Stimulated activated CD8-positive, alpha-beta memory T cell treated with anti-CD3 and anti-CD28 coated beads, Interleukin-4, amount 100 ng/mL, for 48 hours (primary cell): ENCODE data around the gene EPB41L4B.

ENCODE experiments used
- DNase-seq: peaks from one replicate; pipeline ENCODE4 v3.0.0-alpha.2; 2020

EPB41L4B gene

DNA sequence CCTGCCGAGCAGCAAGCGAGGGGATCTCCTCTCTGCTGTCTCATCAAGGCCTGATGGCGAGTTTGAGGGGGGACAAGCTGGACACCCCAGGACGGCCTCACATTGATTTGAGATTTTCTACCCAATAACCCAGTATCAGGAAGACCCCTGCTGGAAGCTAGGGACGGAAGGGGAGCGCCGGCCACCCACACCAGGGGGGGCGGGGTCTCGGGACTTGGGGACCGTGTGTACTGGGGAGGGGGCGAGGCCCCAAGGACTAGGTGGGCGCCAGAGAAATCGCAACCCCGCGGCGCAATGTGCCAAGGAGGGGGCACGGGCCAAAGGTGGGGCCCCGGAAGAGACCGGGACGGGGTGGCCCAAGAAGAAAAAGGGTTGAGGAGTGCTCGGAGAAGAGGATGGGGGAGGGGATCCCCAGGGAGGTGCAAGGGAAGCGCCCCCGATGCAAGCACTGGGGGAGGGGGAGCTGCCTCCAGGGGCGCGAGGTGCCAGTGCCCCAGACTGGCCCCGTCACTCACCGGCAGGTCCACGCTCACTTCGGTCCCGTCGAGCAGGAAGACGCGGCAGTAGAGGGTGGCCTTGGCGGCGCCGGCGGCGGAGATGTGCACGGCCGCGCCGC is 1.1 kb downstream of the EPB41L4B start:
- DNase-seq, result no peak

DNA sequence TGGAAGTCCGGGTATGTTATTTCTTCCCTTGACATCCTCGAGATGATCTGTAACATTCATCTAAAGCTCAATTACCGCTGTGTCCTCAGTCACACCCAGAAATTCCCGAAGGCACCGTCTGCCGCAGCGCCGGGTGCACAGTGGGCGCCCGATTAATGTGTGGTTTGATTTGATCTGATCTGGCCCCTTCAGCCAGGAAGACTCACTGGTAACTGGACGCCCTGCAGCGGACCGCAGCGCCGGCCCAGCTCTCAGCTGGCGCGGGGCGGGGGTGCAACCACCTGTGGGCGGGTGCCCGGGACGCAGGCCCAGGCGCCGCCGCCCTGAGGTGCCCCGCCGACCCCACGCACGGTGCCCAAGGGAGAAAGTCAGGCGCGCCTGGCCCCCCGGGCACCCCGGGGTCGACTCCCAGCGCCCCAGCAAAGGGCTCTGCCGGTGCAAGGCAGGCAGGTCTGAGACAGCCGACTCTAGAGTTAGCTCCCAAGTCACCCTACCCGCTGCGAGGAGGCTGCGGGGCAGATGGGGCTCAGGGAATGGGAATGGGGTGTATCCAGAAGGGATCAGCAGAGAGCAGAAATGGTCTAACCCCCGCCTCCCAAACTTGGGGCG is 1.7 kb downstream of the EPB41L4B start:
- no peak for DNase-seq

DNA sequence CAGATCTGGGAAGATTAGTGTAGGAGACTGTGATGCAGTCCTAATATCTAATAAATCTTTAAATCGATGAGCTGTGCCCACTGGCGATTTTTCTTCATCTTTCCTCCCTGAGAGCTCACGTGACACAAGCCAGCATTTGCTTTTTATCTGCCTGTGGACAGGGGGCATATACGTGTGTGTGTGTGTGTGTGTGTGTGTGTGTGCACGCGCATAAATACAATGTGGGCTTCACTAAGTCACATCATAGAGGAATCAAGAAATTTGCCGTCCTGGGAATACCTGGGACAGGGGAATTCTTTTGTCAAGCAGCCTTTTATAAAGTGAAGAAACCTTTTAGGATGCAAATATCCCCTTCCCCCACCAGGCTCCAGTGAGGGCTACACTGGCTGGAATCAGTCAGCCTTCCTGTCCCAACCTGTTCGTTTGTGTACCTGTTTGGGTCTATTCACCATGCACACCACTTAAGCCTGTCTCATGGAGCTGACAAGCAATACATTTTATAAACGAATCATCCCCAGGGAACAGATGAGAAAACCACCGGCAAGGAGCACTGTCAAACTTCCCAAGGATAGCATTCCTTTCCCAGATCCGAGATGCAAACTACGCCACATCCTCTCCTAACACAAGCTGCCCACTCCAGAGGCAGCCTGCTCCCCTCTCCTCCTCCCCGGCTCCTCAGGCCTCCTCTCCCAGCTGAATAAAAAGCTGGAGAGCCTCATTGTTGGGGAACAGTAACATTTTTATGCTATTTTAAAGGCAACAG is 2.7 kb downstream of the EPB41L4B start:
- DNase-seq, result no peak

DNA sequence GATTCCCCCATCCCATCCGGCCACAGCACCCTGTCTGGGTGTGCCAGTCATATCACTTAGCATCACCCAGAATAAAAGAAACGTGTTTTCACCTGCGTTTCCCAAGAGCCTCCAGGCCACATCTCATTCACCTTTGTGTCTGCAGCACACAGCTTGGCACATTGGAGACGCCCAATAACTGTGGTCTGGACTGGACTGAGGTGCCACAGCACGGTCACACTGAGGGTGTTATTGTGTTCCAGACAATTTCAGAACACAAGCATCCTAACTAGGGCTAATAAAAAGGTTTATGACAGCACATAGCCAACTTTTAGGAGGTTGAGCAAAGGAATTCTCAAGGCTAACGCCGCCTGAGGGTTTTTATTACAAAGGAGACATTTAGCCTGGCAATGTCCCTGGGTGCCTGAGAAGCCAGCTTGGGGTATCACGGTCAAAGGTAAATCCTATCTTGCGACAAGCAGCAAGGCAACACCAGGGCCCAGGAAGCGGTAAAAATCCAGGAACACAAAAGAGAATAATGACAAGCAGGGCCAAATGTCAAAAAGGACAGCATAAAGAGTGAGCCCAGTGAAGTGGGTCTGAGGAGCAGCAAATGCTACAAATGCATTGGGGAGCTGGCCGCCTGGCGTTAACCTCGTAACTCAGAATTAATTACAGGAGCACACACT is 3.4 kb downstream of the EPB41L4B start:
- DNase-seq, result no peak

DNA sequence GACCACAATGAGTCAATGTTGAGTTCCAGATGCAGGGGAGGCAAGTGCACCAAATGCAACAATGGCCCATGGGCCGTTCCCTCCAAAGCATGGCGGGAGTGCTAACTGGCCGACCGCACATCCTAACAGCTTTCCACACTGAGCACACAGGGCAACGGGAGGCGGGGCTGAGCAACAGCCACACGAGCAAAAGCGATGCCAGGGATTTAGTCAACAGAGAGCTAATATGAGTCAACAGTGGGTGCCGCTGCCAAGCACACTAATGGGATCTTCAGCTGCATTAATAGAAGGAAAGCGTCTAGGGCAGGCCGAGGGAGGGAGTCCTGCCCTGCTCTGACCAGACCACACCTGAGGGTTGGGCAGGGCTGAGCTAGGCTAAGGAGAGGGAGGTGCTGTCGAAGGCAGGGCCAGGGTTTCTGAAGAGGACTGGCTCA is 4.6 kb downstream of the EPB41L4B start:
- no peak for DNase-seq

DNA sequence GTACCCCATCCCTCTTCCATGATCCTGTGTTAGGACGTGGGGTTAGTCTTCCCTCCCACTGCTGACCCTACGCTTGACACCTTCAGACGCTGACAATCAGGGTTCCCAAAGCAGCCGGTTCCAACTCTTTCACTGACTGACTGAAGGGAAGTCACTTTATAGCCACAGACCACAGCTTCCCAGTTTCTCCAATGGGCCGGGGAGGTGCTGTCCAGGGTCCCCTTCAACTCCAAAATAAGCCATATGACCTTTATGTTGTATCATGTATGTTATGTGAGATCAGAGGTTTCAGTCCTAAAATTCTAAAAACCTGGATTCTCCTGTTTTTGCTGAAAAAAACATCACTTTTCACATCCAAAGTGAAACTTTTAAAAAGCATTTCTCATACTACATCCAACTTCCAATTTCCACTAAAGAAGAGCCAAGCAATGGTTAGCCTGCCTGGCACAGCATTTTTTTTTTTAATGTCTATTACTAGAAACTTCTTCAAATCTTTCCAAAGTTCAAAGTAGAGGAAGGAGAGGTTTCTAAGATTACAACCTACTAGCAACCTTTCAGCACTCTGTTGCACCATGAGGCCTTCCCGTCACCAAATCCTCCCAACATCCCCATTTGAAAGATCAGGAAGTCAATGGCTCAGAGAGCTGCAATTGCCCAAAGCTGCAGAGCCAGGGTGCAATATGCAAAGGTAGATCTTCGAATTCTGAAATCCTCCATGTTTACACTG is 5.2 kb downstream of the EPB41L4B start:
- no peak for DNase-seq

DNA sequence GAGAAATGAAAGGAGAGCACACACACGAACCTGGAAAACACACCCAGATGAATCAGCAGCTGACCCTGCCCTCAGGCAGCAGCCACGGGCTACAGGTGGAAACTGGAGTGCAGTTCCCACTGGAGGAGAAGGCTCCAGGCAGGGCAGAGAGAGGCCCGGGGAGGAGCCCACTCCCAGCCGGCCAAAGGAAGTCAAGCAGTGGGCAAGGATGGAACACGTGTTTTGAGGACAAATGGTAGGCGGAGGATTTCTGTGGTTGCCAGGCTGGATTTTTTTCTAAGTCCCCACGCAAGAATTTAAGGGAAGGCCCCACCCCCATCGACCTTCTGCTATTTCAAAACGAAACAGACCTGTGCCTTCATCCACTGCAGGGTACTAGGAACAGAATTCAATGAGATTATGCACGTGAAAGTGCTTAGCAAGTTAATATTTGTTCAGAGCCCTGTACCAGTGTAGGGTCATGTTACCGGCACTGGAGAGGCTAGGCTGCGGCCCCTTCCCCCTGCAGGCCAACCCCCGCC is 6.8 kb downstream of the EPB41L4B start:
- DNase-seq, result no peak

DNA sequence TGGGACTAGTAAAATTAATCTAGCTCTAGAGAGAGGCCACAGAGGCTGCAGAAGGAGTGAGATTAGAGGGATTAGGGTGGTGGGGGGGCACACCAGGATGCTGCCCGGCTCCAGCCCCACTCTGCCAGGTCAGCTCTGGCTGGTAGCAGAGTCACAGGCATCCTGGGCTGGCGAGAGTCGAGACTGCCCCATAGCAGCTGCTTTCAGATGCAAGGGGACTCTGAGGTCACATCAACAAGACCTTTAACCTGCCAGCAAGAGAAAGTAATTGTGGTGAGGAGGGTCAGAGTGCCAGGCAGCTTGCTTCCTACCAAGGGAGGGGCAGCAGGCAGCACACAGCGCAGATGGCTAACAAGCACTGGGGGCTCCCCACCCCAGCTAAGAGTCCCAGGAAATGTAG is 7.5 kb downstream of the EPB41L4B start:
- DNase-seq, result no peak

DNA sequence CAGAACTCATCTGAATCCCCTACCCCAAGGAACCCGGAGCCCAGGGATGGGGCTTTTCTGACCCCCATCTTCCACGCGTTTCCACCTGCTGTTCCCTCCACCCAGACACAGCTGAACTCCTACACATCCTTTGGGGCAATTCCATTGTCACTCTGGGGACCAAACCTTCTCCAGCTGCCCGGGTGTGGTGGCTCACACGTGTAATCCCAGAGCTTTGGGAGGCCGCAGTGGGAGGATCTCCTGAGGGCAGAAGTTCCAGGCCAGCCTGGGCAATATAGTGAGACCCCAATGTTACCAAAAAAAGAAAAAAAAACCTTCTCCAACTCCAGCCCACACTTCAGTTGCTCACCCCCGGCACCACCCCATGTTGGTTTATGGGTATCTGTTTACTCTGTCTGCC is 8.1 kb downstream of the EPB41L4B start:
- DNase-seq, result no peak

DNA sequence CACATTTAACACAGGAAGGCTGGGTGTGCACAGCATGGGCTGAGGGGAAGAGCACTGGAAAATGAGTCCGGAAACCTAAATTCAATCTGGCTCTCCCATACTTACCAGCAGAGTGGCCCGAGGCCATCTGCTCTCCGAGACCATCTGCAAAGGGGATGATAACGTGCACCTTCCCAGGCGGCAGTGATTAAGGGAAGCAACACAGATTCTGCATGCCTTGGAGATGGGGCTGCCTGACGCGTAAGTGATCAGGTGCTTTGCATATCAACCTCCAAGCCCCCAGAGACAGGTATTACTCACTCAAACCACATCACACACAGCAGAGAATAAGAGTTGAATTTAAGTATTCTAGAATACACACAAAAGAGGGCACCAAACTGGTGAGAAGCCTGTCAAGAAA is 9.1 kb downstream of the EPB41L4B start:
- DNase-seq, result no peak

DNA sequence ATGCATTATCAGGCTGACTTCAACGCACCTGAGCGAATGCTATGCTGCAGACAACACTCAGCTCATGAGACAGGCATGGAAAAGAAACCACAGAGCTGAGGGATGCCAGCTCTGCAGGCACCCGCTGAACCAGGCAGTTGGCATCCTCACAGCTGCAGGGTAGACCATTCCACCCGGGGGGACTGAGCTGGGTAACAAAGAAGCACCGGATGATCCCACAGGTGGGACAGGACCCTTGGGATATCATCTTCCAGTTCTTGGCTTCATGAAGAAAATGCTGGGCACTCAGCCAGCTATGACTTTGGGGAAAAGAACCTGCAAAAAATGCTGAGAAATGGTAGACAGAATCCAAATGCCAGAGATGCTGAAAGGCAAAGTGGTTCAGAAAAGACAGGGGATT is 9.6 kb downstream of the EPB41L4B start:
- no peak for DNase-seq

DNA sequence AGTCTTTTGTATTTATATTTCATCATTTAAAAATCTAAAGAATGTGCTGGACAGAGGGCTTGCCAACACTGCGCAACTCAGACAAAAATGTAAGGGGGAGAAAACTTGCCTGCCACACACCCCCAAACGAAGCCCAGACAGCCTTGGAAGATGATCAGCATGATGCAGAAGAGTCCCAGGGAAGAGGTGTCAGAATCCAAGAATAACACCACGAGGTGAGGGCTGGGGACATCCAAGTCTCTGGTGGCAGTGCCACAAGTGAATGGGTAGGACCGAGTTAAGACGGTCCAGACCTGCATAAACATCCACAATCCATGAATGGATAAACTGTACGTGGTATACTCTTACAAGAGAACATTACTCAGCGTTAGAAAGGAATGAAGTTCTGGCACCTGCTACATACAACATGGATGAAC is 10.4 kb downstream of the EPB41L4B start:
- DNase-seq, result no peak

DNA sequence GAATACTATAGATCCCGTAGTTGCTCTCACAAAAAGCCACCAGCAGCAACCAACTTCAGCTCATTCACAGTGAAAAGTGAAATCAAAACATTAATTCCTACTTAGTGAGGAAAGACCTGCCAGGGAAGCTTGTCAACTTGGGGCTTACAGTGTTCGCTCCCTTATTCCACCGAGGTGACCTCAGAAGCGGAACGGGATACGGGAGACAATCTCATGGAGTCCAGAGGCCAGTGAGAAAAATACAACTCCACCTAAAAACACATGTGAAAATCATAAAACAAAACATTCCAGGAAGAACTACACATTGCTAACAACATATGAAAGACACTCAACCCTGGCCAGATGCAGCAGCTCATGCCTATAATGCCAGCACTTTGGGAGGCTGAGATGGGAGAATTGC is 11.6 kb downstream of the EPB41L4B start:
- no peak for DNase-seq

DNA sequence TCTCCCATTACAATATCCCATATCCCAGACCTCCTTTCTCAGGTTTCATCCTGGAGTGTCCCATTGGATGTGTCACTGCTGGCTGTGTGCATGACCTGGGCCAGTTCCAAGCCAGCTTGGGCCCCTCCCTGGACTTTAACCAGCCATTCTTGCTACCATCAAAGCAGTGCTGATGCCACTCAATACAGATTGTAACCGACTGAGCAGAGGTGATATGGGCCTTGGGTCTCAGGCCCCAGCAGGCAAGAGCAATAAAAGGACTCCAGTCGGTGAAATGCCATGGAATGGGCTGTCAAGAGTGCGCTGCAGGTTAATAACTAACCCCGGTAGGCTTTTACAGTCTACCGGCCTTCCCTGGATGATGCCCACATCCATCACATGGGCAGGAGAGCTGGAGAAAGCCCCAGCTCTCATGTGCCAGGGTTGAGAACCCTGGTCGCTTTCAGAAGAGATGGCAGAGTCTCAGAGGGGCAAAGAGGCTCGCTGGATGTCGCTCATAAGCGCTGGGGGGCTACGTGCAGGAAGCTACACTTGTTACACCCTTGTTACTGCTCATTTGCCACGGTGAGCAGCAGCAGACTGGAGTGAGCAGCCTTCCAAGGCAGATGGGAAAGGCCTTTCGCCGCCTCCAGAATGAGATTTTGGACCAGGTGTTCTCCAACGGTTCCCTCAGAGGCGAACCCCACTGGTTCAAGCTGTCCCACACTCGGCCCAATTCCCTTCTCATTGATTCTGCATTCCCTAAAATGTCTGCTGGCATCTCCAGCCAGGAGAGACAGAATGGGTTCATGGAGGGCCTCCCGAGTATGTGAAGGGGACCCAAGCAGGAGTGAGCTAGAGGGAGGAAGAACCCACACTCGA is 13.2 kb downstream of the EPB41L4B start:
- DNase-seq, result no peak

DNA sequence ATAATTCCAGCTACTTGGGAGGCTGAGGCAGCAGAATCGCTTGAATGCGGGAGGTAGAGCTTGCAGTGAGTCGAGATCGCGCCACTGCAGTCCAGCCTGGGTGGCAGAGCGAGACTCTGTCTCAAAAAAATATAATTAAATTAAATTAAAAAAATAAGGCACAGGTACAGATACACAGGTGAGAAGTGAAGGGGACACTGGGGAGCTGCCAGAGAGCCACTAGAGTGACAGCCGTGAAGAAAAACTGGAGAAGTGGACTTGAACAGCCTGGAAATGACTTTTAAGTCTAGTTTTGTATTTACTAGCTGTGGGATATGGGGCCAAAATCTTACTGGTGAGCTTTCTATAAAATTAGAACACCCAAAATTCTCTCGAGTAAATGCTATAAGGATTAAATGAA is 15.1 kb downstream of the EPB41L4B start:
- DNase-seq, result no peak

DNA sequence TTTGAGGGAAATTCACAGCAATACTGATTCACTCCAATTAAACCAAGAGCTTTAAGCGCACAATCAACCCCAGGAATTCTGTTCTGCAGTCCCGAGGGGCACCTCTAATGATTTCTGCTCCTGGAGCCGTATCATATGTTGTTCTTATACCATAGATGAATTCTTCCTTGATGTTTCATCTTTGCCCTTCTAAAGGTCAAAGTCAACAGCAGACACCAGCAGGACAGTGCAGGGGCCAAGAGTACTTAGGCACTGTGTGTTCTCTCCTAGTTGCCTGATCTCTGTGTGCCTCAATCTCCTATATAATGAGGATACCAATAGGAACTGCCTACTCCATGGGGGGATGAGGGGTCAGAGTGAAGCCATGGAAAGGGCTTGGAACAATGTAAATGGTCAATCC is 16.5 kb downstream of the EPB41L4B start:
- no peak for DNase-seq

DNA sequence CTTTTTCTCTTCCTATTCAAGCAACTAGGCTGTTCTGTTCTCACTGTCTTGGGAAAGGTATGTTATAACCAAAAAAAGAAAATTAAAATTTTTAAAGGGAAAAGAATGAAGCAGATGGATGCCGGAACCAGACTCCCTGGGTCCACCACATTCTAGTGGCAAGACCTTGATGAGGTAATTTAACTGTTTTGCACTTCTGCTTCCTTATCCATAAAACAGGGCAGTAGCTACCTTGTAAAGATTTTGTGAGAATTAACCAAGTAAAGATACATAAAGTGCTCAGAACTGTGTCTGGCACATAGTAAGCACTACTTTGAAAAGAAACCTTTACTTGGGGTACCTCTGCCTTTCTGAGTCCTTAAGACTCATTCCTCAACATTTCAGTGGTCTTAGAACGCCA is 17.0 kb downstream of the EPB41L4B start:
- DNase-seq, result no peak

DNA sequence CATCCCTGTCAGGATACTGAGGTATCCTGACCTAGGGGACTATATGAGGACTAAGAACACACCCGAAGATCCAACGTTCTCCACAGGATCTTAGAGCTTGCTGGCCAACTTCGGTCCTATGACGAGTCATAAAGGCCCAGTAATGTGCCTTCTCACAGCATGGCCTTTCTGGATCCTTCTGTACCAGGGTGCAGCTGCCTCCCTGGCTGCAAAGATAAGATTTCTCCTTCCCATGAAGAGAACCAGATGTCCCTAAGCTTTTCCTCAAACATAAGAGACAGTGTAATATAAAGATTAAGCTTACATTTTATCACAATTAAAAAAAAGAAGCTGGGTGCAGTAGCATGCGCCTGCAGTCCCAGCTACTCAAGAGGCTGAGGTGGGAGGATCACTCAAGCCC is 18.3 kb downstream of the EPB41L4B start:
- no peak for DNase-seq

DNA sequence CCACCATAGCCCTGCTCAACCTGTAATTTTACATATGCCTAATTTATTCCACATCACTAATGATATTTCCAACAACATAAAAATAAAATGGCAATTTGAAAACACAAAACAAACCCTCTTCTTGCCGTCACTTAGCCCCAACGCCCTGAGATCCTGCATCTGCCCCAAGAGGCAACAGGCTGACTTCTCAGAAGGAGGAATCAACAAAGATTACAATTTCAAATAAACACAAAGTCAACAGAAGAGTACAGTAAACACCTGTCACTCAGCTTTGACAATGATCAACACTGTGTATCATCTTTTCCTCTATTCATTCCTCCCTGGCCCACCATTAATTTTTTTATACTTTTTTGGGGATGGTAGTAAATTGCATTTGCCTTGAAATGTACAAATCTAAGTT is 19.8 kb downstream of the EPB41L4B start:
- no peak for DNase-seq

DNA sequence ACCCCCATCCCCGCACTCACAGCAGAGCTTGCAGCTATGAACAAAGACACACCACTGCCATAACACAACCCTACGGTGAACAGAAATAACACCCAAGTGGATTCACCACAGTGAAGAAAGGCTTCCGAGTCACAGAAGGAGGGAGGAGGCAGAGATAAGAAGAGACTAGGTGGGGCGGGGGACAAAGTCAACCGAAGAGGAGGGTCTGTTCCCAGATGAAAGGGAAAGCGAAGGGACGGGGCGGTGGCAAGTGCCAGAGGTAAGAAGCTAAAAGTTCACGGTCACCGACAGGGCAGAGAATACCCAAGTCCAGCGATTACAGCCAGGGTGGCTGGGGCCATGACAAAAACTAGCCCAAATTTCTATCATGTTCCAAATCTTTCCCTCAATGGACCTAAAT is 21.0 kb downstream of the EPB41L4B start:
- DNase-seq, result no peak

DNA sequence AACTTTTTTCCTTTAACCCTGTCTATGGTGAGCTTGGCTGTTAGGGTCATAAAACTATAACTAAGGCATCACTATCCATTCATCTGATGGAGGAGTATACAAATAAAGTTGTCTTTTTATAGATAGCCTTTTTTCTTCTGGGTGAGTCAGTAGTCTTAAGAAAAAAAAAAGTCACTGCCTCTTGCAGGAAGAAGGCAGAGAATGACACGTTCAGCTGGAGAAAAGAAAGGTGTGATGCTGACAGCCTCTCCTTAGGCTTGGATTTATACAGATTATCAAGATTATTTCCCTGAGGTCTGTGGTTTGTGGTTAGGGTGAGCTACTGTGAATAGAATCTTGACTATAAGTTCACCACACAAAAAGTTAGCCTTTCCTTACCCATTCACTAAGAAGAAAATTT is 23.0 kb downstream of the EPB41L4B start:
- no peak for DNase-seq
